Renal cortical epithelial cell (primary cell): ENCODE data around the gene ERVFRD-1. TPM values are rescaled to one million over a fixed set of nuclear protein-coding genes. Genes with fewer than 3 reads are reported as not detected.
A peak's percentile ranks its signal among the peaks of the same experiment; 100 is the strongest.
"Not testable (repeated sequence)": the region's sequence is repeated elsewhere in the genome, so short reads cannot be mapped to it uniquely, and the experiment has no call there.

Experiments used
- DNase-seq: peaks from one replicate; pipeline ENCODE4 v3.0.0-alpha.2; 2011; ENCODE audit warnings: low read depth
- total RNA-seq: library from RNA; depleted of rRNA; stranded (reverse); fragments of >200 nt; gene quantifications from 2 replicates; pipeline ENCODE4 v1.2.3, GENCODE V29; 2014

The ERVFRD-1 gene
- total RNA-seq, 1 donor from 2014 or later: not detected

DNA sequence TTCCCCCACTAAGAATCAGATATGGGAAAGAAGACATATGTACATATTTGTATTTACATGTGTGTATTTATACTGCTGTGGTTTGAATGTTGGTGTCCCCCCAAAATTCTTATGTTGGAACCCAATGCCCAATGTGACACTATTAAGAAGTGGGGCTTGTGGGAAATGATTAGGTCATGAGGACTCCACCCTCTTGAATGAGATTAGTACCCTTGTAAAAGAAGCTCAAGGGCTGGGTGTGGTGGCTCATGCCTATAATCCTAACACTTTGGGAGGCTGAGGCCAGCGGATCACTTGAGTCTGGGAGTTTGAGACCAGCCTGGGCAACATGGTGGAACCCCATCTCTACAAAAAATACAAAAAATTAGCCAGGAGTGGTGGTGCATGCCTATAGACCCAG lies 21.8 kb downstream of the ERVFRD-1 start:
- DNase-seq: no peak

GRCh38 chr6:11087141-11087812 lies 24.2 kb downstream of the ERVFRD-1 start:
- not testable (repeated sequence) for DNase-seq

- DNase-seq: no peak
These were observed 25.6 kb downstream of the ERVFRD-1 start for GRCh38 chr6:11085758-11086435.

DNA sequence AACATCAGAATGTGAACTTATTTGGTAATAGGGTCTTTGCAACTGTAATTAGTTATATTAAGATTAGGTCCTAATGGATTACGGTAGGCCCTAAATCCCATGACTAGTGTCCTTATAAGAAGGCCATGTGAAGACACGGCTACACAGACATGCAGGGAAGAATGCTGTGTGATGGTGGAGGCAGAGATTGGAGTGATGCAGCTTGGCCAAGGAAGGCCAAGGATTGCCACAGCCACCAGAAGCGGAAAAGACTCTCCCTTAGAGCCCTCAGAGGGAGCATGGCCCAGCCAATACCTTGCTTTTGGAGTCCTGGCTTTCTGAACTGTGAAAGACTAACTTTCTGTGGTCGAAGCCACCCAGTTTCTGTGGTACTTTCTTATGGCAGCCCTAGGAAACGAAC lies 27.6 kb downstream of the ERVFRD-1 start:
- DNase-seq: no peak

DNA sequence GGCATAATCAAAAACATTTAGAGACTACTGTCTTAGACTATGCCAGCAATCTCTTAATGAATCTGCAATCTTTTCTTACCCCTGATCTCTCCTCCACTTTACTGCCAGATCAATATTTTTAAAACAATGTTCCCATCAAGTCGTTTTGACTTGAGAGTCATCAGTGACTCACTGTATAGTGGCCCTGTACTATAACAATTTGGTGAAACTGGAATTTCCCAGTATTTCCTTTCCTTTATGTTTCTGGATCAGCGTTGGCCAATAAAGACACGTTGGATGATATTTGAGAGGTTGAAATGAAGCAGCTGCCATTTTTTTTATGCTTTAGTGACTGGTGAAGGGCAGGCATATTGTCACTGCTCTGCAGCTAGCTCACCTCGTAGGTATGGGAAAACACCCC lies 28.0 kb downstream of the ERVFRD-1 start:
- no peak for DNase-seq

GRCh38 chr6:11080296-11080695 lies 31.2 kb downstream of the ERVFRD-1 start:
- DNase-seq: peak; percentile 35

GRCh38 chr6:11078266-11078665 lies 33.3 kb downstream of the ERVFRD-1 start:
- no peak for DNase-seq

- DNase-seq: no peak
These were observed 35.0 kb downstream of the ERVFRD-1 start for GRCh38 chr6:11076540-11076939.

GRCh38 chr6:11072101-11072500 lies 39.4 kb downstream of the ERVFRD-1 start:
- DNase-seq: no peak

DNA sequence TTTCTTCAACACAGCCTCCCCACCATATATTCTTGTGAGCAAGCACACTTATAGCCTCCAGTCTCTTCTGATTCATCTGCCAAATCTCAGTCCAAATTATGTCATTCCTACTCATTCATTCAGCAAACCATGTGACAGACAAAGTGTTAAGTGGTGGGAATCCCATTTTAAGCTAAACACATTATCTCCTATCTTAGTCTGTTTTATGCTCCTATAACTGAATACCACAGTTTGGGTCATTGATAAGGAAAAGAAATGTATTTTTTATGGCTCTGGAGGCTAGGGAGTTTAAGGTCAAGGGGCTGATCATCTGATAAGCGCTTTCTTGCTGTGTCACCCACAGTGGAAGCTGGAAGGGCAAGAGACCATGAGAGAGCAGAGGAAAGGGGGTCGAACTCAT lies 41.8 kb downstream of the ERVFRD-1 start:
- DNase-seq: no peak

DNA sequence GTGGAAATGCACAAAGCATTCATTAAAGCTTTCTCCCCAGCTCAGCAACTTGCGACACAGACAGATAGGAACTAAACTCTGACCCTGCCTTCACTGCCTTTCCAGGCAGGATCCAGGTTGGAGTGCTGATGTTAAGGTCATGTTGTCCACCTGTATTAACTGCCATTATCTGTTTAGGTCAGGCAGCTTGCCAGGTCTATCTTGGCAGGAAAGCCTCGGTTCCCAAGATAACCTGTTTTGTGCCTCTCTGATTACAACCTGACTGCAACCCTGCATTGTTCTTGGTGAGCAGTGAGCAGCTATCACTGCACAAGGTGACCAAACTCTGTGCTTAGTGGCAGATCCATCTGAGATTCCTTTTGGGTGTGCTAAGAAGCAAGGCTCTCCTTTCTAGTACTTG lies 44.2 kb downstream of the ERVFRD-1 start:
- DNase-seq: no peak

DNA sequence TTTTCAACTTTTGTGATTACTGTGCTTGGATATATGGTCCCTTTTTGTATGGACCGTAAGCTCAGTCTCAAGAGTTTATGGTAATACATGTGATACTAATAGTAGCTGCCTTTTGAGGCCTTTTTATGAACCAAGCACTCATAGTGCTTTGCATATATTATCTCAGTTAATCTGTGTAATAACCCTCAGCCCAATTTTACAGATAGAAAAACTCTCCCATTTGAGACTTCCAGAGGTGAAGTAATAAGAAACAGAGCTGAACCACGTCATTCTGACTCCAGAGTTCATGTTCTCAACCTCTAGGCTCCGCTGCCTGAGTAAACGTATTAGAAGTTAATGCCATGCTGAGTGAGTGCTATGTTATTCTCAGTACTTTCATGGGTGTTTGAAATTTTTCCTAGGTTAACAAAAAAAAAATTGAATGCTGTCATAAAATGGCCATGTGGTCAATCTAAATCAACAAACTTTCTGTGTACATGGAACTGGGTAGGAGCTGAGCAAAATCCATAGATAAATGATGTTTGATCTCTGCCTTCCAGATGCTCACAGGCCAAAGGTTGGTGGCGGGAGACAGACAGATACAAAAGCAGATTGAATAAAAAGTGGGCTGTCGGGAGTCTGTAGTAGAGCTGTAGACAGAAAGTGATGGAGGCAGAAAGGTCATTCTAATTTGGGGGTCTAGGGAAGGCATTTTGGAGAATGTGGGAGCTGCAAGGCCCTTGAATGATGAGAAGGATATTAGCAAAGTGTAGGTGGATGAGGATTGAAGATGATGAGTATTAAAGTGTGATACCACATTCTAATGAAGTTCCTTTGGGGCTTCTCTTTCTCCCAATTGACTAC lies 44.8 kb downstream of the ERVFRD-1 start:
- no peak for DNase-seq

GRCh38 chr6:11065436-11066202 lies 45.9 kb downstream of the ERVFRD-1 start:
- no peak for DNase-seq

GRCh38 chr6:11064836-11065235 lies 46.7 kb downstream of the ERVFRD-1 start:
- DNase-seq: no peak

- no peak for DNase-seq
These were observed 48.8 kb downstream of the ERVFRD-1 start for GRCh38 chr6:11062715-11063114.

GRCh38 chr6:11062083-11062482 lies 49.4 kb downstream of the ERVFRD-1 start:
- no peak for DNase-seq

DNA sequence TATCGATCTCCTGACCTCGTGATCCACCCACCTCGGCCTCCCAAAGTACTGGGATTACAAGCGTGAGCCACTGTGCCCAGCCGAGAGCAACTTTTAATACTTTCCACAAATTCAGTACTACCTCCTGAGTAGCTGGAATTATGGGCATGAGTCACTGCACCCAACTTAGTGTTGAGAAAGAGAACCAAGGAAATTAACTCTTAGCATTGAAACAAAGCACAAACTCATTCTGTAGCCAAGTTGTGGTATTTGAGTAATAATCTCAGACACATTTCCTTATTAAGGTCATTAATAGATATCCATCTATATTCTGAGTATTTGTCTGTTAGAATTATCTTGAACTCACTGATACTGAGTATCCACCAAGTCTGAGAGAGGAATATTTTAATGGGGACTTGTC lies 53.1 kb downstream of the ERVFRD-1 start:
- DNase-seq: no peak

DNA sequence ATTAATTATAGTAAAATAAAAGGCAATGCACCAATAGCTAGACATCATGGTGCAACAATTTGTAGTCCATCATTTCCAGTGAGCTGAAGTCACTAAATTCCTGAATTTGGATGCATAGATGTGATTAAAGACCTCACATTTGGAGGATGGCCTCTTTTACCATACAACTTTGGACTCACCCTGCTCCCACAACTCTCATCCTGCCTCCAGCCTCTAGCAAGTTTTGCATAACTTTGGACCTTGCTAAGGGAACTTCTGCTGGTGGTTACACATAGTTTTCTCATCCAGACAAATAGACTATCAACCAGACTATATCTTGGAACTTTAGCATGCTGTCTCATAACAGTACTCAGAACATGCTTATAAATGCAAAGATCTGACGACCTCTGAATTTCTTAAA lies 54.7 kb downstream of the ERVFRD-1 start:
- DNase-seq: no peak

DNA sequence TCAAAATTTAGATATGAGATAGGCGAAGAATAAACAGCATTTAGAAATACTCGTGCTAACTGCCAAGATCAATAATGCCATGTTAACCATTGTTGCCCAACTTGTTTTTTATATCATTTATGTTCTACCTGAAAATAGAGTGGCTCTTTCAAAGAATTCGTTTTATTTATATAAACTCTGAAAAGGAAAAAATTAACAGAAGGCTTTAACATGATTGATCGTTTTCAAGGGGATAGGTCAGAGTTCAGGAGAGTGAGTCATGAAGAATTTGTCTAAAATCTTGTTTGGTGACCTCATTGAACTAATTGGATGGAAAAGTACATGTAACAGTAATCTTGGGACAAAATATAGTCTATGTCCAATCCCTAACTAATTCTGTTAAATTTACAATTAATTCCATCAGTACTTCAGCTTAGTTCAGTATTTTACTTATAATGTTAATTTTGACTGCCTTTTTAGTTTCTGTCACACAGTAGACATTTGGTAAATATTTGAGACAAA lies 56.3 kb downstream of the ERVFRD-1 start:
- DNase-seq: peak; percentile 35

DNA sequence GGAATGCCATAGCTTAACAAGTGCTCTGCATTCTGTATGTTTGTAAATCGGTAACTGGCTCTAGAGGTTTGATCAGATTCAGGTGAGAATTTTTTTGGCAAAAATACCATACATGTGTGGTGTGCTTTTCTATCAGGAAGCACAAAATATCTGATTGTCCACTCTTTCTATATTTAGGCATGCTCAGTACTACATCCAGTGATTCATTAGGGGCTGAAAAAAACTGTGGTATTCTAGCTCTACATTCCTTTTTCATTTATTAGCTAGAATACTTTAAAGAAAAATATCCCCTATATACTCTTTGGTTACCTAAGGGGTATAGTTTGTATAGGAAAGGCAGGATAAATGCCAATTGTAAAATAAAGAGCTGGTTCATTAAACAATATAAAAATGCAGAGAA lies 56.8 kb downstream of the ERVFRD-1 start:
- no peak for DNase-seq

GRCh38 chr6:11053307-11053706 lies 58.2 kb downstream of the ERVFRD-1 start:
- DNase-seq: no peak
